ENCODE data around the gene NLRP6.

The NLRP6 gene

GRCh38 chr11:282171-282570 lies 4.0 kb downstream of the NLRP6 start:
- DNase-seq (ENCODE audit: low read depth in 3 of 3): no peak

DNA sequence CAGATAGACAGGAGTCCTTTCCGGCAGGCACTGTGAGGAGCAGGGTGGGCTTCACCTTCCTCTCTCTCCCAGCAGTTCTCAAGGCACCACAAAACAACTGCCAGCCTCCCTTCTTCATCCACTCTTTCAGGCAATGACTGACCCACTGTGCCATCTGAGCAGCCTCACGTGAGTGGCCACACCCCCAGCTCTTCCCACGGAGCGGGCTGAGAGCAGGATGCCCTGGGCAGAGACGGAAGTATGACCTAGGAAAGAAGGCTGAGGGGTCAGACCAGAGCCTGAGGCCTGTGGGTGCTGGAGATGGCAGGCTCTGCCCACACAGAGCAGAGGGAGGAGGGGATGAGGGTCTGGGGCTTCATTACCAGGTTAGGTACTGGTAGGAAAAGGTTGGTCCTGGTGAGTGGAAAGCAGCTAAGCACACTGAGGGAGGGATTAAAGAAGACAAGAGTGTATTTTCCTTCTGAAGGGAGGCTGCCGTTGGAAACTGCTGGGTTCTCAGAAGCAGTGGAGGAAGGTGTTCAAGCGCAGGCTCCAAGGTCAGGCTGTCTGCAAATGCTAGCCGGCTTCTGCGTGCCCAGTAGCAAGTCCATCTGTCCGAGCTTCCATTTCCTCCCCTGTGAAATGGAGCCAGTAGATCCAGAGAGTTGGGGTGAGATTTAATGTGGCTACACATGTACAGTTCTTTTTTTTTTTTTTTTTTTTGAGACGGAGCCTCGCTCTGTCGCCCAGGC lies 4.6 kb downstream of the NLRP6 start:
- no peak for DNase-seq (ENCODE audit: low read depth in 3 of 3)

GRCh38 chr11:283405-284104 lies 5.3 kb downstream of the NLRP6 start:
- DNase-seq (ENCODE audit: low read depth in 3 of 3): no peak

DNA sequence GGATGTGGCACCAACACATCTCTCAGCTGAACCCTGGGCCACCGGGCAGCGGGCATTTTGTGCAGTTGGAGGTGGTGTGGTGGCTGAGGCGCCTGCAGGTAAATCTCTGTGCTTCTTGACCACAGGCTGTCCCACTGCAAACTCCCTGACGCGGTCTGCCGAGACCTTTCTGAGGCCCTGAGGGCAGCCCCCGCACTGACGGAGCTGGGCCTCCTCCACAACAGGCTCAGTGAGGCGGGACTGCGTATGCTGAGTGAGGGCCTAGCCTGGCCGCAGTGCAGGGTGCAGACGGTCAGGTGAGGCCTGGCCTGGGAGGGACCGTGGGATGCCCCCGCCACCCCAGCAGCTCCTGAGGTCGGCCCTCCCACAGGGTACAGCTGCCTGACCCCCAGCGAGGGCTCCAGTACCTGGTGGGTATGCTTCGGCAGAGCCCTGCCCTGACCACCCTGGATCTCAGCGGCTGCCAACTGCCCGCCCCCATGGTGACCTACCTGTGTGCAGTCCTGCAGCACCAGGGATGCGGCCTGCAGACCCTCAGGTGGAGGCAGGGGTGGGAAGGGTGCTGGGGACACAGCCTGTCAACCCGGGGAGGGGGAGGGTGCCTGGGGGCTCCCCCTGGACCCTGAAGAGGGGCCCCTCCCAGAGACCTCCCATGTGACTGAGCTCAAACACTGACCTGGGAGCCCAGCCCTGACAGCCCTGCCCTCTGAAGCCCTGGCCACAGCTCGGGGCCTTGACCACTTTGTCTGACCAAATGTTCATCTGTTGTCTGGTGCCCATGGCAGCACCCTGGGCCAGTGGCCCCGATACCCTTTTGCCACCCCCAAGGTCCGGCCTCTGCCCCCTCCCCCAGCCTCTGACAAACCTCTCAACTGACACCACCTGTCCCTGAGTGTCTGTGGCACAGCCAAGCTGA lies 6.2 kb downstream of the NLRP6 start:
- DNase-seq (ENCODE audit: low read depth in 3 of 3): no peak

GRCh38 chr11:285021-285893 lies 7.0 kb downstream of the NLRP6 start:
- no peak for DNase-seq (ENCODE audit: low read depth in 3 of 3)

GRCh38 chr11:285894-286220 lies 7.7 kb downstream of the NLRP6 start:
- DNase-seq (ENCODE audit: low read depth in 3 of 3): no peak

DNA sequence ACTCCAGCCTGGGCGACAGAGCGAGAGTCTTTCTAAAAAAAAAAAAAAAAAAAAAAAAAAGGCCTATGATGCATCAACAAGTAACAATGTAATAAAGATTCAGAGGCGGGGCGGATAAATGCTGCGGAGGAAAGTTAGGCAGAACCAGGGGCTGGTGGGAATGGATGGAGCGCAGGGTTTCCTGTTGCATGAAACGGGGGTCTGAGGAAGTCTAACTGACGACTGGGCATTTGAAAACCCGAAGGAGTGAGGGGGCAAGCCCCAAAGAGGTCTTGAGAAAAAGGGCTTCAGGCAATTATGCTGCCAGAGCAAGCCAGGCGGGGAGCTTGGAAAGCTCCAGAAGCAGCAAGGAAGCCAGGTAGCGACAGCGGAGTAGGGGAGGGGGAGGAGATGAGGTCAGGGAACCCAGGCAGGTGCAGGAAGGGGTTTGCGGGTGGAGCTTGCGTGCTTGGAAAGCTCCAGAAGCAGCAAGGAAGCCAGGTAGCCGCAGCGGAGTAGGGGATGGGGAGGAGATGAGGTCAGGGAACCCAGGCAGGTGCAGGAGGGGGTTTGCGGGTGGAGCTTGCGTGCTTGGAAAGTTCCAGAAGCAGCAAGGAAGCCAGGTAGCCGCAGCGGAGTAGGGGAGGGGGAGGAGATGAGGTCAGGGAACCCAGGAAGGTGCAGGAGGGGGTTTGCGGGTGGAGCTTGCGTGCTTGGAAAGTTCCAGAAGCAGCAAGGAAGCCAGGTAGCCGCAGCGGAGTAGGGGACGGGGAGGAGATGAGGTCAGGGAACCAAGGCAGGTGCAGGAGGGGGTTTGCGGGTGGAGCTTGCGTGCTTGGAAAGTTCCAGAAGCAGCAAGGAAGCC lies 9.0 kb downstream of the NLRP6 start:
- DNase-seq (ENCODE audit: low read depth in 3 of 3): peak in 1 of 3 experiments; percentile 45

DNA sequence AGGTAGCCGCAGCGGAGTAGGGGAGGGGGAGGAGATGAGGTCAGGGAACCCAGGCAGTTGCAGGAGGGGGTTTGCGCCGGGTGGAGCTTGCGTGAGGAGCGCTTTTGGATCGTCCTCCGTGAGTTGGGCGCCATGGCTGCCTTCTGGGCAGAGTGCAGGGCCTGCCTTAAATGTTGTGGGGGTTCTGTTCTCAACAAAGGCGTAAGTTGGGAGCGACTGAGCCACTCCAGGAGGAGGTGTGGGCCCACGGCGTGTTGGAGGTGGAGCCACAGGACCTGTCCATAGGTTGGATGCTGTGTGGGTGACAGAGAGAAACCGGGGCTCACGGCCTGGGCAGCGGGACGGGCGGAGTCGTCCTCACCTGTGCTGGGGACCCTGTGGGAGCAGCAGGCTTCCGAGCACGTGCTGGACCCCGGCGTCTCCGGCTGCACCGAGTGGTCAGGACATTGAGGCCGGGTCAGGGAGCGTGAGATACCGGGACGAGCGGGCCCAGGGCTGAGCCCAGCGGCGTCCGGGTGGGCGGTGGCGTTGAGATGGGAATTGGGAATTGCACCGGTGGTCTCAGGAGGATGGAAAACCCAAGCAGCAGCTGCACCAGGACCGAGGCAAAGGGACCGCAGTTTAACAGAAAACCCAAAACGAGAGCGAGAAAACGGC lies 9.7 kb downstream of the NLRP6 start:
- peak in 1 of 3 experiments; percentile 57 for DNase-seq (ENCODE audit: low read depth in 3 of 3)

- DNase-seq (ENCODE audit: low read depth in 3 of 3): no peak
Observed at GRCh38 chr11:288478-289397, 10.5 kb downstream of the NLRP6 start, which contains the start of gene PGGHG. PGGHG (plus strand) TSS chr11:289126; CDS start chr11:289817, 691 bp downstream.

- DNase-seq (ENCODE audit: low read depth in 3 of 3): no peak
Observed at GRCh38 chr11:289398-289711, 11.1 kb downstream of the NLRP6 start.

GRCh38 chr11:289712-290620 lies 11.8 kb downstream of the NLRP6 start:
- no peak for DNase-seq (ENCODE audit: low read depth in 3 of 3)

DNA sequence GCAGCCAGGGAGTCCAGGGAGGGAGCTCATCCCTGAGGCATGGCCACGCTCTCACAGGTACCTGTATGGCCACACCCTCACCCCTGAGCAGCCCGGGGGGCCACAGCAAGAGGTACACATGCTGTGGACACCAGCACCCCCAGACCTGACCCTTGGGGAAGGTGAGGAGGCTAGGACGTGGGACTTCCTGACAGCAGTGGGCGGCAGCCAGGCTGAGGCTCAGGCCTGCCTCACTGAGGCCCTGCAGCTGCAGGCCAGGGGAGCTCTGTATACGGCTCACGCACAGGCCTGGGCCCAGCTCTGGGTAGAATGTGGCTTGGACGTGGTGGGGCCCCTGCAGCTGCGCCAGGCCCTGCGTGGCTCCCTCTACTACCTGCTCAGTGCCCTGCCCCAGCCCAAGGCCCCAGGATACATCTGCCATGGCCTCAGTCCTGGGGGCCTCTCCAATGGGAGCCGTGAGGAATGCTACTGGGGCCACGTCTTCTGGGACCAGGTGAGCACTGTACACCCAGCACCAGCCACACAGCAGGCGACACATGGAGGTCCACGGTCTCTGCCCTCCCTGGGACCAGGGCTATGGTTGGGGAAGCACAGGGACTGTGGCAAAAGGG lies 12.5 kb downstream of the NLRP6 start:
- DNase-seq (ENCODE audit: low read depth in 3 of 3): no peak

- DNase-seq (ENCODE audit: low read depth in 3 of 3): no peak
Observed at GRCh38 chr11:291281-292210, 13.3 kb downstream of the NLRP6 start.

DNA sequence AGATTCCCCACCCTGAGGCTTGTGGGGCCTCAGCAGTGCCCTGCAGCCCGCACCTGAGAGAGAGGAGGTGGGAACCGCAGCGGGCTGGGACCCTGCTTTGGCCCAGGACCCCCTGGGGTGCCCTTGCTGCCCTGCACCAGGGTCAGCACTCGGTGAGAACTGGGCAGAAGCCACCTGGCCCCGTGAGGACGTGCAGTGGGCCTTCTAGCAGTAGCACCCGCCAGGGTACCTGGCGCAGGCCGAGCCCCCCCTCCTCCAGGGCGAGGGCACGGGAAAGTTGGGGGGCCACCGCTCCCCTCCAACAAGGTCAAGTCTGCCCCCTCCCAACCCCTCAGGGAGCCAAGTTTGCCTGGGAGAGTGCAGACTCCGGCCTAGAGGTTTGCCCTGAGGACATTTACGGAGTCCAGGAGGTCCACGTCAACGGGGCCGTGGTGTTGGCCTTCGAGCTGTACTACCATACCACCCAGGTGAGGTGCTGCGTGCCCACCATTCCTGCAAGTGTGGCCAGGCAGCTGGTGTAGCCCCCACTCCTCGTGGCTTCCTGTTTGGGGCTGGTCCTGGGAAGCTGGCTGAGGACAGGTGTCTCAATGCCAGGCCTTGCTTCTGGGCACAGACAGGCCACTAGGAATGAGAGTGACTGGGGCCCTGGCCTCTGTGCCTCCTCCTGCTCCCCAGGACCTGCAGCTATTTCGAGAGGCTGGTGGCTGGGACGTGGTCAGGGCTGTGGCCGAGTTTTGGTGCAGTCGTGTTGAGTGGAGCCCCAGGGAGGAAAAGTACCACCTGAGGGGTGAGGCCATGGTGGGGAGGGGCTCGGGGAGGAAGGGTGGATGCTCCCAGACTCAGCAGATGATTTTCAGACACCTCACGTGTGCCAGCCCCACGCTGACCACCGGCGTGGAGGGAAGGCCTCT lies 14.3 kb downstream of the NLRP6 start:
- DNase-seq (ENCODE audit: low read depth in 3 of 3): no peak

- no peak for DNase-seq (ENCODE audit: low read depth in 3 of 3)
Observed at GRCh38 chr11:293271-293851, 15.2 kb downstream of the NLRP6 start.
